ENCODE measurements around the gene PARP4.

DNA sequence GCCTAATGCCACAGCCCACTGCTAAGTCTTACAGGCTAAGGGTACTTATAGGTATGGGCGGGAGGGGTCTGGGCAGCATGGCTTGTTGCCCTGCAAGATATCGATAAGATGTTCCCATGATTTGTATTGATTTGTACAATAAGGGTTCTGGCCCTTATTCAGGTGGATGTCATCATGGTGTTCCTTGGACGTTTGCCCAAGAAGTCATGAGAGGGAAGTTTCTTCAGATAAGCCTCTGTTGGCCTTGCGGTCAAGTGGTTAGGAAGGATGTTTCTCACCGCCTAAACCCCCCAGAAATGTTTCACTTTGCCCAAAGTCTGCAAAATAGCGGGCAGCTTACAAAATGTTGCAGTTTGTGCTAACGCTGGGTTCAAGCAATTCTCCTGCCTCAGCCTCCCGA is 7.3 kb downstream of the PARP4 start:
- TF ChIP-seq, protein P1, sequence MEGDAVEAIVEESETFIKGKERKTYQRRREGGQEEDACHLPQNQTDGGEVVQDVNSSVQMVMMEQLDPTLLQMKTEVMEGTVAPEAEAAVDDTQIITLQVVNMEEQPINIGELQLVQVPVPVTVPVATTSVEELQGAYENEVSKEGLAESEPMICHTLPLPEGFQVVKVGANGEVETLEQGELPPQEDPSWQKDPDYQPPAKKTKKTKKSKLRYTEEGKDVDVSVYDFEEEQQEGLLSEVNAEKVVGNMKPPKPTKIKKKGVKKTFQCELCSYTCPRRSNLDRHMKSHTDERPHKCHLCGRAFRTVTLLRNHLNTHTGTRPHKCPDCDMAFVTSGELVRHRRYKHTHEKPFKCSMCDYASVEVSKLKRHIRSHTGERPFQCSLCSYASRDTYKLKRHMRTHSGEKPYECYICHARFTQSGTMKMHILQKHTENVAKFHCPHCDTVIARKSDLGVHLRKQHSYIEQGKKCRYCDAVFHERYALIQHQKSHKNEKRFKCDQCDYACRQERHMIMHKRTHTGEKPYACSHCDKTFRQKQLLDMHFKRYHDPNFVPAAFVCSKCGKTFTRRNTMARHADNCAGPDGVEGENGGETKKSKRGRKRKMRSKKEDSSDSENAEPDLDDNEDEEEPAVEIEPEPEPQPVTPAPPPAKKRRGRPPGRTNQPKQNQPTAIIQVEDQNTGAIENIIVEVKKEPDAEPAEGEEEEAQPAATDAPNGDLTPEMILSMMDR (conservative IDR thresholded peaks at IDR 0.05; ENCODE audit: low read length), result no peak
- no peak for TF ChIP-seq EZH2phosphoT487 (IDR thresholded peaks at IDR 0.05; ENCODE audit: borderline replicate concordance, low read depth, low read length)

Measured in OCI-LY7 (cell line).